MV-4-11 (cell line): ENCODE measurements around the gene SNAP91.
A peak's percentile ranks its signal among the peaks of the same experiment; 100 is the strongest.
"Not testable (repeated sequence)": the region's sequence is repeated elsewhere in the genome, so short reads cannot be mapped to it uniquely, and the experiment has no call there.

Source experiments
- DNase-seq: peaks from one replicate; lab custom pipeline; 2025; lab: John Stamatoyannopoulos, UW

Gene SNAP91, protein sequence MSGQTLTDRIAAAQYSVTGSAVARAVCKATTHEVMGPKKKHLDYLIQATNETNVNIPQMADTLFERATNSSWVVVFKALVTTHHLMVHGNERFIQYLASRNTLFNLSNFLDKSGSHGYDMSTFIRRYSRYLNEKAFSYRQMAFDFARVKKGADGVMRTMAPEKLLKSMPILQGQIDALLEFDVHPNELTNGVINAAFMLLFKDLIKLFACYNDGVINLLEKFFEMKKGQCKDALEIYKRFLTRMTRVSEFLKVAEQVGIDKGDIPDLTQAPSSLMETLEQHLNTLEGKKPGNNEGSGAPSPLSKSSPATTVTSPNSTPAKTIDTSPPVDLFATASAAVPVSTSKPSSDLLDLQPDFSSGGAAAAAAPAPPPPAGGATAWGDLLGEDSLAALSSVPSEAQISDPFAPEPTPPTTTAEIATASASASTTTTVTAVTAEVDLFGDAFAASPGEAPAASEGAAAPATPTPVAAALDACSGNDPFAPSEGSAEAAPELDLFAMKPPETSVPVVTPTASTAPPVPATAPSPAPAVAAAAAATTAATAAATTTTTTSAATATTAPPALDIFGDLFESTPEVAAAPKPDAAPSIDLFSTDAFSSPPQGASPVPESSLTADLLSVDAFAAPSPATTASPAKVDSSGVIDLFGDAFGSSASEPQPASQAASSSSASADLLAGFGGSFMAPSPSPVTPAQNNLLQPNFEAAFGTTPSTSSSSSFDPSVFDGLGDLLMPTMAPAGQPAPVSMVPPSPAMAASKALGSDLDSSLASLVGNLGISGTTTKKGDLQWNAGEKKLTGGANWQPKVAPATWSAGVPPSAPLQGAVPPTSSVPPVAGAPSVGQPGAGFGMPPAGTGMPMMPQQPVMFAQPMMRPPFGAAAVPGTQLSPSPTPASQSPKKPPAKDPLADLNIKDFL

DNA sequence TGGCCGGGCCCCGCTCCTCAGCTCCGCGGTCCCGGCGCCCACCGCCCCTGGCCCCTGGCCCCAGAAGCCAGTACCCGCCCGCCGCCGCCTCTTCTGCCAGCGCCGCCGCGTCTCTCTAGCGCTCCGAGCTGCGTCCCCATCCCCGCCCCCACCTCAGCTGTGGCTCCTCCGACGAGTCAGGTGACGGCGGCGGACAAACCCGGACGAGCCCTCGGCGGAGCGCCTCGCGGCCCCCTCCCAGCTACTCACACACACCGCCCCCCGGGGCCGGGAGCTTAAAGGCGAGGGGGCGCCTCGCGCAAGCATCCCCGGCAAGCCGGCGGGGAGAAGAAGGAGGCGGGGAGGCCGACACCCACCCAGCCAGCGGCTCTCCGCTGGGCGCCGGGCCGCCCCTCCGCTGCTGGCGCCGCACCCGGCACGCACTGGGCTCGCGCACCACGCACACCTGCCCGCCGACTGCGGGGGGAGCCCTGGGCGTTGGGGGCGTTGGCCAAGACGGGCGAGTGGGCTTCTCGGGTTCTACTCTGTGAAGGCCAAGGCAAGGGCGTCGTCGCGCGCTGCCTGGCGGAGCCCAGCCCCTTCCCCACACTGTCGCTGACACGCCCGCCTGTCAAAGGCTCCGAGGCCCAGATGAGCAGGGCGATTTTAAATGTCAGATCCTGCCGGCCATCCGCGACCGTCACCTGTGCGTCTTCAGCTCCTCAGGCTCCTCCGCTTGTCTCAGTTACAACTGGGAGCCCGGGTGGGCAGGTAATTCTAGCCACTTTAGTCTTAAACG, at the start of gene SNAP91:
Gene SNAP91, minus strand, starts transcription at position 132 of the 778 bp plus-strand sequence. CDS start 1,174 bp downstream, outside the sequence.
- DNase-seq = no peak

DNA sequence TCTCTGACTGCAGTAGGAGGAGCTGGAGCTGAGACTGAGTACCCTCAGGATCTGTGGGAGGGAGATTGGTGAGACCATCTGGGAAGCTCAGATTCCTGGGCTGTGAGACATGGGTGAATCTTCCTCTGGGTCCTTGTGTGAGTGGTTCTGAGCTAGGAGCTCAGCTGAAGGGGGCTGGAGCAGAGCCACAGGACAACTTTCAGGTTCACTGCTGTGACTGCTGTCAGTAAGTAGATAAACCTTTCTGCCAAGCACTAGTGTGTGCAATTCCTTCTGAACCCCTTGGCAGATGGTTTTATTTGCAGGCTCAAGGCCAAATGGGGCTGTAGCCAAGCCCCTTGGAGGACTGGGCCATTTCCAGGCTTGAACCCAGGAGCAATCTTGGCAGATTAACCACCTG, 49.6 kb upstream of the SNAP91 start:
- no peak for DNase-seq

DNA sequence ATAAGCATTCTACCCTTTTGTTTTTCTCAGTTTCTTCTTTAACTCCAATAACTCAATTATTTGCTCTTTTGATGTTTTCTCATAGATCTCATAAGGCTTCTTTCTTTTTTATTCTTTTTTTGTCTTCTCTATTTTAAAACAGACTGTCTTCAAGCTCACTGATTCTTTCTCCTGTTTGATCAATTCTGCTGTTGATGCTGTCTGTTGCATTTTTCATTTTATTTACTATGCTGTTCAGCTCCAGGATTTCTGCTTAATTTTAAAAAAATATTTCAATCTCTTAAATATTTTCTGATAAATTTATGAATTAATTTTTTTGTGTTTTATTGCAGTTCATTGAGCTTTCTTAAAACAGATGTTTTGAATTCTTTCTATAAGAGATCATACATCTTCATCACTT, 48.1 kb upstream of the SNAP91 start:
- no peak for DNase-seq

DNA sequence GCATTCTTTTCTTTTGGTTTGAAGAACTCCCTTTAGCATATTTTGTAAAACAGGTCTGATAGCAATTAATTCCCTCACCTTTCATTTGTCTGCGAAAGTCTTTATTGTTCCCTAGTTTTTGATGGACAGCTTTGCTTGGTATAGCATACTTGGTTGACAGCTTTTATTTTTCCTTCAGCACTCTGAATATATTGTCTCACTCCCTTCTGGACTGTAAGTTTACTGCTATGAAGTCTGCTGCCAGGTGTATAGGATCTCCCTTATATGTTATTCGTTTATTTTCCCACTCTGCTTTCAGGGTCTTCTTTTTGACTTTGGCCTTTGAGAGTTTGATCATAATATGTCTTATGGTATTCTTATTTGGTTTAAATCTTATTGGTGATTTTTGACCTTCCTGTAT, 47.7 kb upstream of the SNAP91 start:
- DNase-seq = no peak

DNA sequence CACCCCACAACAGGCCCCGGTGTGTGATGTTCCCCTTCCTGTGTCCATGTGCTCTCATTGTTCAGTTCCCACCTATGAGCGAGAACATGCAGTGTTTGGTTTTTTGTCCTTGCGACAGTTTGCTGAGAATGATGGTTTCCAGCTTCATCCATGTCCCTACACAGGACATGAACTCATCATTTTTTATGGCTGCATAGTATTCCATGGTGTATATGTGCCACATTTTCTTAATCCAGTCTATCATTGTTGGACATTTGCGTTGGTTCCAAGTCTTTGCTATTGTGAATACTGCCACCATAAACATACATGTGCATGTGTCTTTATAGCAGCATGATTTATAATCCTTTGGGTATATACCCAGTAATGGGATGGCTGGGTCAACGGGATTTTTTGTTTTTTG, 43.5 kb upstream of the SNAP91 start:
- DNase-seq = not testable (repeated sequence)

DNA sequence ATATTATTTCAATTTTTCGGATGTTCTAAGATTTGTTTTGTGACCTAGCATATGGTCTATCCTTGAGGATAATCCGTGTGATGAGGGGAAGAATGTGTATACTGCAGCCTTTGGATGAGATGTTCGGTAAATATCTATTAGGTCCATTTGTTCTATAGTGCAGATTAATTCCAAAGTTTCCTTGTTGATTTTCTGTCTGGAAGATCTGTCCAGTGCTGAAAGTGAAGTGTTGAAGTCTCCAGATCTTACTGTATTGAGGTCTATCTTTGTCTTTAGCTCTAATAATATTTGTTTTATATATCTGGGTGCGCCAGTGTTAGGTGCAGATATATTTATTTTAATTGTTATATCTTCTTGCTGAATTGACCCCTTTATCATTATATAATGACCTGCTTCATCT, 32.2 kb upstream of the SNAP91 start:
- no peak for DNase-seq

DNA sequence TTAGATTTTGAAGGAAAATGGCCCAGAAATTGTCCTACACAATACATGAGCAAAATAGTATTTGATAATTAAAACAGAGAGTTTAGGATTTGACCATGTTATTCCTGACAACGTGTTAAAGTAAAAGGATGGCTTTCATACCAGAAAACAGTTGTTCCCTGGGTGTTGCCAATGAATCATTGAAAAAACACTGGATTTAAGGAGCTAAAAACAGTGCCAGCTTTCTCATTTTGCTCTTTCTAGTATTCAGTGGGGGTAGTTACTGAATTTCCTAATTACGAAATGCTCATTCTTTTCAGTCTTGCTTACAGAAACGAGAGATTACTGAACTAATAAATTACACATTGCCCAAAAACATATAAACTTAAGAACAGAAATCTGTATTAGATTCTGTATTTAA, 26.6 kb upstream of the SNAP91 start:
- DNase-seq = no peak

DNA sequence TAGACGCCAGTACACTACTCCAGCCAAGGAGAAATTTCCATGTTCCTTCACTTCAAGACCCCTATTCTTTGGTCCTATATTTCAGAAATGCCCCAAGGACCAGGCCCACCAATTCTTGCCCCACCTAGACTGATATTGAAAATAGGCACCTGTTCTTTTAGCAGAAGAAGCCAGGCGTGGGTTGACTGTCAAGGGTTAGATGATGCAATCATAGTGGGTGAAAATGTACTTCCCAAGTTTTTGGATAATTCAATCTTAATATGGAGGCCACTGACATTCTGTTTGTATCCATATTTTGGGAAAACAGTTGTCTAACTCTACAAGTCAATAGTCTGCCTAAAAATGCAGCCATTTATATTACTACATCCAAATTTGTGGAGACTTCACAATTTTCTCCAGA, 21.0 kb upstream of the SNAP91 start:
- no peak for DNase-seq

DNA sequence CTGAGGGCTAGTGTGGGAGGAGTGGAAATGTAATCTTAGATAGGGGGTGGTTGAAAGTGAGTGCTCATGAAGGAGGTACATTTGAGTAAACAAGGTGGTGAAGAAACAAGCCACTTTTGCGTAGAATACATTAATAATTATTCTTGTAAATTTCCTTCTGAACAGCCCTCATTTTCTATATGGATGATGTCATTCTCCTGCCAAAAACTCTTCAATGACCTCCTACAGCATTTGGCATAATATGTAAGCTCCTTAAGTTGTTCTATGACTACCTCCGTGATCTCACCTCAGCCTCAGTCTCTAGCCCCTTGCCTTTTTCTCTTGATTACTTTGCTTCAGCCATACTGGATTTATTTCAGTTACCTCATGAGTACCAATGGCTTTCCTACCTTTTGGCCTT, 14.0 kb upstream of the SNAP91 start:
- no peak for DNase-seq

DNA sequence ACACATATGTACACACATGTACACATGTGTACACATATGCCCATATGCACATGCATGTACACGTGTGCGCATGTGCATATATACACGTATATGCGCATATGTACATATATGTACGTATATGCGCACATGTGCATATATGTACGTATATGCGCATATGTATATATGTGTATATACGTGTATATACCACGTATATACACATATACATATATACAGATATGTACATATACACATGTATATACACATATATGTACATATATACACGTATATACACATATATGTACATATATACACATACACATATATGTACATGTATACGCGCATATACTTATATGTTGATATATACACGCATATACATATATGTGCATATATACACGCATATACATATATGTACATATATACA, 8.9 kb upstream of the SNAP91 start:
- DNase-seq = no peak

DNA sequence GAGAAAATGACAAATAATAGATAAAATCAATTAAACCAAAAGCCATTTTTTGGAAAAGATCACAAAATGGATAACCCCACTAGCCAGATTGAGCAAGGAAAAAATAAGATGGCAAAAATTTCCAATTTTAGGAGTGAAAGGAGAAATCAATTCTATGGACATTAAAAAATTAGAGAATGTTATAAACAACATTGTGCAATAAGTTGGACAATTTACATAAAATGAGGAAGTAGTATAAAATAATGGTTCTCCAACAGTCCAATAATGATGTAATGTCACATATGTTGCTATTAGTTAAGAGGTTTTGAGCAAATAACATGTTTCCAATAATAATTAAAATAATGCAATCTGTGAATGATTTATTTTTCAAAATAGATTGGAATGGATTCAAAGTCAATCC, 3.1 kb upstream of the SNAP91 start:
- DNase-seq = peak; percentile 13

DNA sequence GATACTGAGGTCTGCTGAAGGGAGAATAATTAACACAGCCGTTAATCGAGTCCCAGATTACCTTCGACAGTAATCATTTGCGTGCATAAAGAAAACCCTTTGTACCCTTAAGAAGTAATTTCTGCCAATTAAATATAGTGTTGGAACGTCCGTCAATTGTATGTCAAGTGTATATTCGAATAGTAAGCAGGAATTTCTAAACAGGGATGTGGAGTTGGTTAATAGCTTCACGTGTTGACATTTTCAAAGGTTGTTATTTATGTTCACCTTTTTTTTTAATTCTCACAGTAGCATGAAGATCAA, 798 bp upstream of the SNAP91 start:
- DNase-seq = no peak

DNA sequence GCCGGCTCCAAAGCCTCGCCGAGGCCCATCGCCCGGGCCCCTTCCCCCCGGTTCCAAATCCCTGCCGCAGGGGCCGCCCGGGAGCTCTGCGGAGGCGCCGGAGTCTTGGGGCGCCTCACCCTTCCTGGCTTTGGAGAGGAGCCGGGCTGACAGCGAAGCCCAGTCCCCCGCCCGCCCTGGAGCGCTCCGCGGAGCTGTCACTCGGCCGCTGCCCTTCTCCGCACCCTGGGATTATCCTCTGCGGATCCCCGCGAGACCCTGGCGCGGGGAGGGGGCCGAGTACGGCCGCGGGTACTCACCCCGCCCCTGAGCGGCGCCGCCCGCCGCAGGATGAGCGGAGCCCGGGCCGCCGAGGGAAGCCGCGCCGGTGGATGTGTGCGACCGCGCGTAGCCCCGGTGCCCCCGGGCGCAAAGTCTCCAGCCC, 343 bp downstream of the SNAP91 start:
- DNase-seq = no peak

DNA sequence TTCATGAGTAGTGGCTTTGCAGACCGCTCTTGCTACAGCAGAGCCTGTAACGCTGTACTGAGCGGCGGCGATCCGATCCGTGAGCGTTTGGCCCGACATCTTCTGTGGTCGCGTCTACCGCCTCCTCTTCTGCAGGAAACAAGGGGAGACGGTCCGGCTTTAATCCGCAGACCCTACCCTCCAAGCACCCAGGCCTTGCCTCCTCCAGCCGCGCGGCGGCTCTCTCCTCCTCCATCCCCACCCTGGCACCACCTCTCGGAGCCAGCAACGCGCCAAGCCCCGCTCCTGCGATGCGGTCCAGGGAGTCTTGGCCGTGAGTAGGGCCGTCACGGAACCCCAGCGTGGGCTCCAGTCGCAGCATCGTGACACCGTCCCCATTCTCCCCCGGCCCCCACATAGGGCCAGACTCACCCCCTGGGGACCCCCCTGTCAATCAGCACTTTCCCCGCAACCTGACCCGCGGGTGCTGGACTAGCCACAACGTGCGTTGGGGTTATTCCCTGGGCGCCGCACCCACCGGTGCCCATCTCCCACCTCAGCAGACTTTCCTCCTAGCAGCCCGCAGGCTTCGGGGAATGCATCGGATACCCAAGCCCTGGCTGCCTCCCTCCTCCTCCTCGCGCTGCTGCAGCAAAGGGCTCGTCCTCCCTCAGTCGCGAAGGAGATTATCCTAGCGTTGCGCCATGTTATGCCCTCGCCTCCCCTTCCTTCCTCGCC, 914 bp downstream of the SNAP91 start:
- no peak for DNase-seq

DNA sequence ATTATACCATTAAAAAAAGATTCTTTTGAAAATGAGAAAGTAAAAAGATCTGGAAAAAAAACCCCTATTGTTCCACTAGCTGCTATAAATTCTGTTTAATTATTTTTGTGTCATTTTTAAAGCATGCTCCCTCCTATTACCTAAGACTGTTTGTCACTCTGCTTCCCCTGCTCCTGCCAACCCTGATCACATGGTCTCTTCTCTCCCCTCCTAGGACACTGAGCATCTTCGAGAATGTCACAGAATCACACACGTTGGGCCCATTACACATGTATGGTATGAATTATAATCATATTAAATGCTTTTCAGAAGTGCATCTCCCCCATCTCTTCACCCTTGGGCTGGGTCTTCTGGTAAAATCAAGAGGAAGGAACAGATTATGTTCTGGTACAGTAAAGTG, 6.2 kb downstream of the SNAP91 start:
- DNase-seq = no peak

DNA sequence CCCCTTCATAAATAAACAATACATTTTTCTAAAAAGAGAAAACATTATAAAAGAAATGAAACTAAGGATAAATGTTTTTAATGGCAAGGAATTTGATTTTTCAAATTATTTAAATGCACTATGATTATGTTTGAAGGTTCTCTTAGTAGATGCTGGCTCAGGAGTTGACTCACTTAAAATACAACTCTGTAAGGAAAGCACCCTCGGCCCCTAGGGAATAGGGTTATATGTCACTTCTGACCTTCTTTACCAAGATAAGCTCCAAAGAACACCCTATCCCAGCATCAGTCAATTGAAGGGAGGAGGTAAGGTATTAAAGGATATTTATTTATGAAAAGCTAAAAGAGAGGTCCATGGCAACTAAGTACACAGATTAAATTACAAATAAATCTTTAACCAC, 6.8 kb downstream of the SNAP91 start:
- no peak for DNase-seq

DNA sequence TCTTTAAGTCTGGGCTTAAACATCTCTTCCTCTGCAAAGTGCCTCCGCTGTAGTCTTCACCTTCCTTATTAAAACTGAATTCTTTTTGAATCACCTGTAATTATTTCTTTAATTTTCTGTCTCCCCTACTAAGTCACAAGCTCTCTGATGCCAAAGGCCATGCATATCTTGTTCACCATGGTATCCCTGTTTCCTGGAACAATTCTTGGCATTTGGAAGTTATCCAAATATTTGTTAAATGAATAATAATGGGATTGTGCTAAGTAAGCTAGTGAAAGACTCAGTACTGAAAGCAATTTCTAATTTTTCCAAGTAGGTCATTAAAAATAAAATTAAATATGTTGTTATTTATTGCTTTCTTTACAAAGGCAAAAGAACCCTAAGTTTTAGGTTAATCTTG, 12.2 kb downstream of the SNAP91 start:
- no peak for DNase-seq

DNA sequence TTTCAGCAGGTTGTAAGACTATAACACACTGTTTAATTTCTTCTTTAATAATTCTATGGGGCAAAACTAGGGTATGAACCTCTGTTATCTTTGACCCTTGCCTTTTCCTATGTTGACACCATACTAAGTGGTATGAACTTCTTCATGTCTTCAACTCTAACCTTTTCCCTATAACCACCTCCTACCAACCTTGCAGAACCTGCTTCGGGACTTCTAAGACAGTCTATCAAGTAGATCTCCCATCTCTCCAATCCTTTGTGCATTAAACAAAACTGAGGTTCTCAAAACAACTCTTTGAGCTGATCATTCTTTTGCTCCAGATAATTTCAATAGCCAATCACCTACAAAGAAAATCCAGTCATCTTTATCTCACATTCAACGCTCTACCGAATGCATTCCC, 23.4 kb downstream of the SNAP91 start:
- no peak for DNase-seq

DNA sequence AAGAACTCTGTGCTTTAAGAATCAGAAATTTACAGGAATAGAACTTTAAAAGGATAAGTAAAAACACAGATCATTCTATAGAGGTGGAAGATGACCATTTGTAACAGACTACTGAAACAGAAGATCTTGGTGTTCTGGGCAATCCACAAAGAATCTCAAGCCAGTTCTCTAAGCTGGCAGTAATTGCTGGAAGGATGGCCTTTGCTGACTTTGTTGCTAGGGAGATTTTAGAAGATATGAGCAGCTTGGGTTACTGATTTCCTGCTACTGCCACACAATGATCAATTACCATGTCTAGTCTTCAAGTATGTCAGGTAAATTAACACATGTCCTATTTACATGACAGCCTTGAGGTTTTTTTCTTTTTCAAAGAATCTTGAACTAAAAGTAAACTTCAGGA, 31.1 kb downstream of the SNAP91 start:
- DNase-seq = no peak

DNA sequence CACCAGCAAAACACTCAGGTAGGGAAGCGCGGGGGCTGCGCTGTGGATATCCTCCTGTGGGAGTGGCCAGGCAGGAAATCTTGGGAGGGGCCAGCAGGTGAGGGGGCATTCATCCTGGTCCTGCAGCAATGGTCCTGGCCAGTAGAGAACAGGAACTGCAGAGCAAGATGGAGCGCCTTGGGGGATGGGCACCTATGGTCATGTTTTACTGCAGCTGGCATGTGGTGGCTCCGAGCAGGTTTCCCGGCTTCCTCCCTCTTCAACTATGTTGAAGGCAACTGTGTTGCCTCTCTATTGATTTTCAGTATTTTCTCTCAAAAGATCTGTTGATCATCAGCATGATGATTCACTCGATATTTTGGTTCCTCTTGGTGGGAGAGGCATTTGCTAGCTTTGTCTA, 70.9 kb downstream of the SNAP91 start:
- DNase-seq = no peak

DNA sequence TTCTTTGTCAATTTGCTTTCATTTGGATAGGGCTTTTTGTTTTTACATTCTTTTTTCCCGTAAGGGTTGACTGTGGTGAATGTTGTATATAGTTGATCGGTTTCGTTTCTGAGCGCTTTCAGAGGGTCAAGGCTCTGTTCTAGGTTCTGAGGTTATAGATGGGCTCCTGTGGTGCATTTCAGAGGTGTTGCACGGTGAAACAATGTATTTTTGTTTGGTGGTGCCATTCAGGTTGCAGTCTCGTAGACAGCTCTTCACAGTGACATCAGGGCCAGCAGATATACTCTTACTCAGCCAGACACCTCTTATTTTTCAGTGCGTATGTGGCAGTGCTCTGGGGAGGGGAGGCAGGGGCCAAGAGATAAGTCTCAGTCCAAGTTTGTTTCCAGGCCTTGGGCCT, 72.1 kb downstream of the SNAP91 start:
- DNase-seq = no peak

DNA sequence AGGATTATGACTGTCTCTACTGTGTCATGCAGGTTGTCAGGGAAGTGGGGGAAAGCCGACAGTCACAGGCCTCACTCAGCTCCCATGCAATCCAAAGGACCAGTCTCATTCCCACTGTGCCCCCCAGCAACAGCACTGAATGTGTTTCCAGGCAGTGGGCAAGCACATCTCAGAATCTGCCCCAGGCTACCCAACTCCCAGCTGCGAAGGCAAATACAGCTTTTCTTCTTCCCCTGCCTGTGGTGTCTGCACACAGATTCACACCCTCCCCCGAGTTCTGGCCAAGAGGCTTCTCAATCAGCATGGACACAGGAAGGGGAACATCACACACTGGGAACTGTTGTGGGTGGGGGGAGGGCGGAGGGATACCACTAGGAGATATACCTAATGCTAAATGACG, 75.3 kb downstream of the SNAP91 start:
- DNase-seq = no peak
